Gastroesophageal sphincter (tissue), 3 donors: ENCODE data around the gene ID2.

ENCODE experiments used
- EP300 ChIP-seq: sonication (generic); formaldehyde crosslinking; IDR thresholded peaks from one replicate; pipeline ENCODE4 v1.6.1; 2017; ENCODE audit warnings: antibody characterized with exemption, mild to moderate bottlenecking
- POLR2AphosphoS5 ChIP-seq: sonication (generic); formaldehyde crosslinking; IDR thresholded peaks from one replicate; pipeline ENCODE4 v1.6.1; 2017; ENCODE audit warnings: antibody characterized with exemption
- TF ChIP-seq, protein P1 (sequence below), 4 experiments: fragments of 200-600 bp in 2 of 4; fragments of 450-650 bp in 2 of 4; sonication (generic) in 1 of 4; IDR thresholded peaks; one replicate each; pipeline ENCODE4 v1.5.1; 2017 to 2019; ENCODE audit warnings: antibody characterized with exemption in 4 of 4, mild to moderate bottlenecking in 2 of 4, moderate library complexity in 2 of 4

DNA sequence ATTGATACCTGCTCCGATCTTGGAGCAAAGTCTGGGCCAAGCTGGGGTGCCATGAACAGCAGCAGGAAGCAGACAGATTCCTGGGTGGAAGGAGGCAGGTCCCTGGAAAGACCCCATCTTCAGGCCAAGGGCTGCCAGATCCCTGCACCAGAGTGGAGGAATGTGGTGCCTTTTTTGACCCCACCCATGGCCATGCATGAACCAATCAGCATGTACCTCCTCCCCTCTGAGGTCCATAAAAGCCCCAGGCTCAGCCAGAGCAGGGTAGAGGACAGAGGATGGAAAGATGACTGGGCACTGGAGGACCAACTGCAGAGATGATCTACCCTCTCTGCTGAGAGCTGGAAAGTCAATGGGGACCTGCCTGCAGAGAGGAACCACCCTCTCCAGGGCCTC, 34.4 kb upstream of the ID2 start:
- TF ChIP-seq, protein P1, sequence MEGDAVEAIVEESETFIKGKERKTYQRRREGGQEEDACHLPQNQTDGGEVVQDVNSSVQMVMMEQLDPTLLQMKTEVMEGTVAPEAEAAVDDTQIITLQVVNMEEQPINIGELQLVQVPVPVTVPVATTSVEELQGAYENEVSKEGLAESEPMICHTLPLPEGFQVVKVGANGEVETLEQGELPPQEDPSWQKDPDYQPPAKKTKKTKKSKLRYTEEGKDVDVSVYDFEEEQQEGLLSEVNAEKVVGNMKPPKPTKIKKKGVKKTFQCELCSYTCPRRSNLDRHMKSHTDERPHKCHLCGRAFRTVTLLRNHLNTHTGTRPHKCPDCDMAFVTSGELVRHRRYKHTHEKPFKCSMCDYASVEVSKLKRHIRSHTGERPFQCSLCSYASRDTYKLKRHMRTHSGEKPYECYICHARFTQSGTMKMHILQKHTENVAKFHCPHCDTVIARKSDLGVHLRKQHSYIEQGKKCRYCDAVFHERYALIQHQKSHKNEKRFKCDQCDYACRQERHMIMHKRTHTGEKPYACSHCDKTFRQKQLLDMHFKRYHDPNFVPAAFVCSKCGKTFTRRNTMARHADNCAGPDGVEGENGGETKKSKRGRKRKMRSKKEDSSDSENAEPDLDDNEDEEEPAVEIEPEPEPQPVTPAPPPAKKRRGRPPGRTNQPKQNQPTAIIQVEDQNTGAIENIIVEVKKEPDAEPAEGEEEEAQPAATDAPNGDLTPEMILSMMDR (IDR thresholded peaks at IDR 0.05), result no peak
- TF ChIP-seq EP300 (no peak), POLR2AphosphoS5 (no peak)
